ENCODE data around the gene APBA2.

APBA2 gene

DNA sequence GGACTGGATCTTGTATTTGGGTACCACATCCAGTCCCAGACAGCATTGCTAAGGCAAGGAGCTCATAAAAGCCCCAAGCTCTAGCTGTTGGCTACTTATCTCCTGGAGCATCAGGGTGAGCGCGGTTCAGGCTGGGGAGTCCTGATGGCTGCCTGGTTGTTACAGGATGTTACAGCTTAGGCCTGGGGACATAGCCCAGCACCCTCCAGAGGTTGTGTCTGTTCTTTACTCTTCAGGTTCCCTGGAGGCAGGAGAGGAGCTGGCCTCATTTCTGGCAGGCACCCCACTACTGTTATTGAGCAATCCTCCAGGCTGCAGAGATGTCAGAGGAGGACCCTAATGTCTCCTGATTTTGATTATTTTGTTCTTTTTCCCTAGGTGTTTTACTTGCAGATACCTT, 26.6 kb downstream of the APBA2 start:
- H3K4me1 ChIP-seq (ENCODE audit: control insufficient read depth in 5 of 5, insufficient read depth in 5 of 5, low read length in 5 of 5) = peaks cover 0 to 1% (median 0%) of the 10 kb centered on the region in 5 donors
- H3K27ac ChIP-seq (ENCODE audit: low read depth, low read length) = no peak overlapping the region
- no peaks in the 10 kb centered on the region for H3K36me3 ChIP-seq (ENCODE audit: control insufficient read depth in 5 of 5, insufficient read depth in 5 of 5, low read length in 5 of 5)
- H3K27me3 ChIP-seq (ENCODE audit: control insufficient read depth in 5 of 5, insufficient read depth in 4 of 5, low read length in 5 of 5) = peaks cover 4 to 13% (median 10%) of the 10 kb centered on the region in 5 donors
- no peaks in the 10 kb centered on the region for H3K9me3 ChIP-seq (ENCODE audit: control insufficient read depth in 5 of 5, low read length in 5 of 5)
- no peak overlapping the region for H3K9ac ChIP-seq (ENCODE audit: low read length in 5 of 5)
- no peak overlapping the region for H3K4me3 ChIP-seq (ENCODE audit: low read depth in 1 of 5, low read length in 5 of 5)

DNA sequence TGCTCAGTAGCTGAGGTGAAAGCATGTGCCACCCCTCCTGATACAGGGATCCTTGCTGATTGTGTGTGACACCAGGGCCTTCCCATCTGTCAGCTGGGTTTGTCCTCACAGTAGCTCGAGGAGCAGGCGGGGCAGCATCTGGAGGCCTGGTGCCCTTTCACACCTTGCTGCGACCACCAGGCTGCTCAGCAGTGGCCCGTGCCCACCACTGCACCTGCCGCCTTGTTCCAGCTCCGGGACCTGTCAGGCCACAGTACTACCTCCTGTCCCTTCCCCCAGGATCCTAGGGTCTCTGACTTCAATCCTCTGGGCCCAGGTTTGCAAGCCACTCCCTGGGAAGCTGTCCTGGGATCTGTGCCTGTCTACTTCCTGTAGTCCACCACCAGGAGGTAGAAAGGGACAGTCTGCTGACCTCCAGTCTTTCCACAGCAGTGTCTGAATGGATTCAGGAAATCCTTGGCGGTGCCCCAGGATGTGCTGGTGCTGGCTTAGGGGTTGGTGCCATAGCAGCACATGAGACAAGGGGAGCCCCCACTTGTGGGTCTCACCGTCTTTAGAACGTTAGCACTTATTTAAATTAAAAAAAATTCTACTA, 27.5 kb downstream of the APBA2 start:
- Histone ChIP-seq H3K4me1 (ENCODE audit: control insufficient read depth in 5 of 5, insufficient read depth in 5 of 5, low read length in 5 of 5) (no peaks in the 10 kb centered on the region), H3K9ac (ENCODE audit: low read length in 5 of 5) (no peak overlapping the region), H3K36me3 (ENCODE audit: control insufficient read depth in 5 of 5, insufficient read depth in 5 of 5, low read length in 5 of 5) (no peaks in the 10 kb centered on the region), H3K9me3 (ENCODE audit: control insufficient read depth in 5 of 5, low read length in 5 of 5) (no peaks in the 10 kb centered on the region), H3K27me3 (ENCODE audit: control insufficient read depth in 5 of 5, insufficient read depth in 4 of 5, low read length in 5 of 5) (peaks cover 11 to 18% (median 14%) of the 10 kb centered on the region in 5 donors), H3K4me3 (ENCODE audit: low read depth in 1 of 5, low read length in 5 of 5) (no peak overlapping the region), H3K27ac (ENCODE audit: low read depth, low read length) (no peak overlapping the region)

DNA sequence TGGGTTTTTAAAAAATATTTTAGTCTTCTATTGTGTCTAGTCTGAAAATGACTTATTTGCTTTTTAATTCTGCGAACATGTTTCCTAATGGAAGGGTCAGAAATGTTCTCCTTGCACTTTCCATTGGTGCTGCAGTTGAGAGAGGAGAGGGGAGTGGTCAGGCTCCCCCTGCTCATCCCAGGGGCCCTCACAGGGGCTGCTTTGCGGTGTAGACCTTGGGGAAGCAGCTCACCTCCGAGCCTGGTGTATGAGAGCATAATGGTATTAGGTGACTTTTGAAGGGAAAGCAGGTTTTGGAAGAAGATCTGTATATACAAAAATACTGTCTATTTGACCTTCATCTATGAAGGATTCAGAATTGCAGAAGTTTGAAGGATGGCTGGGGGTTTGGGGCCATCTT, 28.3 kb downstream of the APBA2 start:
- Histone ChIP-seq H3K27me3 (ENCODE audit: control insufficient read depth in 5 of 5, insufficient read depth in 4 of 5, low read length in 5 of 5) (peaks cover 12 to 19% (median 15%) of the 10 kb centered on the region in 5 donors), H3K9me3 (ENCODE audit: control insufficient read depth in 5 of 5, low read length in 5 of 5) (no peaks in the 10 kb centered on the region), H3K9ac (ENCODE audit: low read length in 5 of 5) (no peak overlapping the region), H3K36me3 (ENCODE audit: control insufficient read depth in 5 of 5, insufficient read depth in 5 of 5, low read length in 5 of 5) (no peaks in the 10 kb centered on the region), H3K4me3 (ENCODE audit: low read depth in 1 of 5, low read length in 5 of 5) (no peak overlapping the region), H3K27ac (ENCODE audit: low read depth, low read length) (no peak overlapping the region), H3K4me1 (ENCODE audit: control insufficient read depth in 5 of 5, insufficient read depth in 5 of 5, low read length in 5 of 5) (no peaks in the 10 kb centered on the region)

DNA sequence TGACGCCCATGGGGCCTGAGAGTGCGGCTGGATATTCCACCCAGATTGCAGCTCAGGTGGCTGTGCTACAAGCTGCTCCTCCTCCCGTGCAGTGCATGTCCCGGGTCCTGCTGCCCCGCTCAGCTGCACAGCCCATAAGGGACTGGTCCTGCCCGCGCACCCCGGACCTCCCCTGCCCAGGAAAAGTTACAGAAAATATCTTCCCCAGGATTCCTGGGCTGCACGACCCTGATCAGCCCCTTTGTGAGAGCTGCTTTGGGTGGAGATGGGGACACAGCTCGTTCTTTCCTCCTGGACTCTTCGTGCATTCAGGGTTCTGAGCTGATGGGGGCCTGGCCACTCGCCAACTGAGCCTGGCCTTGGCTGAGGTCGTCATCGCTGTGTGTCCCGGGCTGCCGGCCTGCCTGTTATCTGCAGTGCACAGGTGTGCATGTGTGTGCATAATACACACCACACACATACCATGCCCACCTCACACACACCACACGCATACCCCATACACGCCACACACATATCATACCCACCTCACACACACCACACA, 28.8 kb downstream of the APBA2 start:
- Histone ChIP-seq H3K4me3 (ENCODE audit: low read depth in 1 of 5, low read length in 5 of 5) (no peak overlapping the region), H3K9ac (ENCODE audit: low read length in 5 of 5) (no peak overlapping the region), H3K36me3 (ENCODE audit: control insufficient read depth in 5 of 5, insufficient read depth in 5 of 5, low read length in 5 of 5) (no peaks in the 10 kb centered on the region), H3K27ac (ENCODE audit: low read depth, low read length) (no peak overlapping the region), H3K4me1 (ENCODE audit: control insufficient read depth in 5 of 5, insufficient read depth in 5 of 5, low read length in 5 of 5) (no peaks in the 10 kb centered on the region), H3K27me3 (ENCODE audit: control insufficient read depth in 5 of 5, insufficient read depth in 4 of 5, low read length in 5 of 5) (peaks cover 12 to 21% (median 16%) of the 10 kb centered on the region in 5 donors), H3K9me3 (ENCODE audit: control insufficient read depth in 5 of 5, low read length in 5 of 5) (no peaks in the 10 kb centered on the region)

DNA sequence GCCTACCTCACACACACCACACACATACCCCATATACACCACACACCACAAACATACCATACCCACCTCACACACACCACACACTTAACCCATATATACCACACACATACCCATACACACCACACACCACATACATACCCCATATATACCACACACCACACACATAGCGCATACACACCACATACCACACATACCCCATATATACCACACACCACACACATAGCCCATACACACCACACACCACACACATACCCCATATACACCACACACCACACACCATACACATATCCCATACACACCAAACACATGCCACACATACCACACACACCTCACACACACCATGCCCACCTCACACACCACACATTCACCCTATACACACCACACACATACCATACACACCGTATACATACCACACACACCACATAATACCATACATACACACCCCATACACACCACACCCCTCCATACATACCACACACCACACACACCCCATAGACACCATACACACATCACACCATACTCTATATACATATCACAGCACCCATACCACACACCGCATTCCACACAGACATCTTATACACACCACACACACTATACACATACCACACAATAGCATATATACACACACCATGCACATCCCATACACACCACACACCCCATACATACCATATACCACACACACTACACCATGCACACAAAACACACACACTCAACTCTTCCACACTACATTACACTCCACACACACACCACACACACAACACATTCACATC, 29.5 kb downstream of the APBA2 start:
- peaks cover 12 to 23% (median 19%) of the 10 kb centered on the region in 5 donors for H3K27me3 ChIP-seq (ENCODE audit: control insufficient read depth in 5 of 5, insufficient read depth in 4 of 5, low read length in 5 of 5)
- no peak overlapping the region for H3K27ac ChIP-seq (ENCODE audit: low read depth, low read length)
- no peaks in the 10 kb centered on the region for H3K36me3 ChIP-seq (ENCODE audit: control insufficient read depth in 5 of 5, insufficient read depth in 5 of 5, low read length in 5 of 5)
- H3K4me1 ChIP-seq (ENCODE audit: control insufficient read depth in 5 of 5, insufficient read depth in 5 of 5, low read length in 5 of 5) = no peaks in the 10 kb centered on the region
- no peak overlapping the region for H3K4me3 ChIP-seq (ENCODE audit: low read depth in 1 of 5, low read length in 5 of 5)
- H3K9ac ChIP-seq (ENCODE audit: low read length in 5 of 5) = no peak overlapping the region
- H3K9me3 ChIP-seq (ENCODE audit: control insufficient read depth in 5 of 5, low read length in 5 of 5) = no peaks in the 10 kb centered on the region

DNA sequence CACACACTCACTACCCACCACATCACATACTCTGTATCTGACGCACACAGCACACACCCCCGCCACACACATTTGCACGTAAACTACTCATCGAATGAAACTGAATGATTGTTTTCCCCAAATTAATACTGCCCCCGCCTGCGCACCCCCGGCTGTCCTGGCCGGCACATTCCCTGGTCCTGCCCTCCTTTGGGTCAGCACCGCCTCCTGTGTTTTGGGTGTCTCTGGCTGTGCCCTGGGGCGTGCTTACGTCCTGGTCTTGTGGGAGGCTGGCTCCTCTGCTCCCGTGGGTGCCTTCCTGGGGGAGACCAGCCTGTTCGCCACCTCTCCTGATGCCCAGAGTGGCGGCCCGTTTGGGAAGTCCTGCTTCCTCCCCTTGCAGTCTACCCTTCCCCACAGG, 30.2 kb downstream of the APBA2 start:
- Histone ChIP-seq H3K27me3 (ENCODE audit: control insufficient read depth in 5 of 5, insufficient read depth in 4 of 5, low read length in 5 of 5) (peaks cover 12 to 22% (median 20%) of the 10 kb centered on the region in 5 donors), H3K9ac (ENCODE audit: low read length in 5 of 5) (no peak overlapping the region), H3K27ac (ENCODE audit: low read depth, low read length) (no peak overlapping the region), H3K4me3 (ENCODE audit: low read depth in 1 of 5, low read length in 5 of 5) (no peak overlapping the region), H3K4me1 (ENCODE audit: control insufficient read depth in 5 of 5, insufficient read depth in 5 of 5, low read length in 5 of 5) (no peaks in the 10 kb centered on the region), H3K36me3 (ENCODE audit: control insufficient read depth in 5 of 5, insufficient read depth in 5 of 5, low read length in 5 of 5) (no peaks in the 10 kb centered on the region), H3K9me3 (ENCODE audit: control insufficient read depth in 5 of 5, low read length in 5 of 5) (no peaks in the 10 kb centered on the region)

DNA sequence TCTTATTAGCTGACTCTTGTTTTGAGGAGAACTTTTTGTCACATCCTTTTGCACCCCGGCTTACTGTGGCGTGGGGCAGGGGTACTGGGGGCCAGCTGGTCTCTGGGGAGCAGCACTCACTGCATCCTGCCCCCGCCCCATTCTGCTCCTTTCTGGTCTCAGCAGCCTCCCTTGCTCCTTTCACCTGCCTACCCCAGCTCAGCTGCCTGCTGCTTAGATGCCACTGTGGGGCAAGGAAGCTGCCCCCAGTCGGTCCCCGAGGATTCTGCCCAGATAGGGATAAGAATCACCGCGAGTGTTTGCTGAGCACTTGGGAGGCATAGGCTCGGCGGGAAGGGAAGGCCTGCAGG, 32.0 kb downstream of the APBA2 start:
- Histone ChIP-seq H3K9me3 (ENCODE audit: control insufficient read depth in 5 of 5, low read length in 5 of 5) (no peaks in the 10 kb centered on the region), H3K36me3 (ENCODE audit: control insufficient read depth in 5 of 5, insufficient read depth in 5 of 5, low read length in 5 of 5) (no peaks in the 10 kb centered on the region), H3K9ac (ENCODE audit: low read length in 5 of 5) (no peak overlapping the region), H3K4me1 (ENCODE audit: control insufficient read depth in 5 of 5, insufficient read depth in 5 of 5, low read length in 5 of 5) (no peaks in the 10 kb centered on the region), H3K27ac (ENCODE audit: low read depth, low read length) (no peak overlapping the region), H3K4me3 (ENCODE audit: low read depth in 1 of 5, low read length in 5 of 5) (no peak overlapping the region), H3K27me3 (ENCODE audit: control insufficient read depth in 5 of 5, insufficient read depth in 4 of 5, low read length in 5 of 5) (peaks cover 12 to 24% (median 22%) of the 10 kb centered on the region in 5 donors)

DNA sequence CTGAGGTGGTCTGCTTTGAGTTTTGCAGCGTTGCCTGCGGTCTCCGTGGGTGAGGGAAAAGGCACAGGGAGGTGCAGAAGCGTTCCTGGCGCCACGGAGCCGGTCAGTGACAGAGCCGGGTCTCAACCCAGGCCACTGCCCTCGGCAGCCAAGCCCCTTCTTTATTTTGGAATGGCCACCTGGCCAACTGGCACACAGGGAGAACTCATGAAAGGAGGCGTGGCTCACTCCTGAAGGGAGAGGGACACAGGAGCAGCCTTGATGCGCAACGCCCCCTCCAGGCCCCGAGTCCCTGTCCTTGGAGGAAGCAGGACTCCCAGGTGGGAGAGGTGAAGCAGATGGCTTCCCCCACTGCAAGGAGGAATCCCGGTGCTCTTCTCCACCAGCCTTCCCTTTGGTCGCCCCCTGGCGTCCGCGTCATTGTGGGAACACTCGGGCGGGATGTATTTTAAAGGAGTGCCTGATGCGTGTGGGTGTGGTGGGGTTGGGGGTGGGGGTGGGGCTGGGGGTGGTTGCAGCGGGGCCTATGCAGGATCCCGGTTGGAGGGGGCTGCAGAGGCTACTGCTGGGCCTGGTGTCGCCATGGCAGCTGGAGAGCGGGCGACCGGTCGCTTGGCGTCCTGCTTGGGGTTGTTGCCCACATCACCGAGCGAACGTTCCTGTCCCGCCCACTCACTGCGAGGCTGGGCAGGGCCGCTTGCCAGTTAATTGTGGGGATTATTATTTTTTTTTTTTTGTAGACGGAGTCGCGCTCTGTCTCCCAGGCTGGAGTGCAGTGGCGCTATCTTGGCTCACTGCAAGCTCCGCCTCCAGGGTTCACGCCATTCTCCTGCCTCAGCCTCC, 32.6 kb downstream of the APBA2 start:
- no peaks in the 10 kb centered on the region for H3K36me3 ChIP-seq (ENCODE audit: control insufficient read depth in 5 of 5, insufficient read depth in 5 of 5, low read length in 5 of 5)
- H3K4me1 ChIP-seq (ENCODE audit: control insufficient read depth in 5 of 5, insufficient read depth in 5 of 5, low read length in 5 of 5) = no peaks in the 10 kb centered on the region
- H3K9me3 ChIP-seq (ENCODE audit: control insufficient read depth in 5 of 5, low read length in 5 of 5) = no peaks in the 10 kb centered on the region
- H3K4me3 ChIP-seq (ENCODE audit: low read depth in 1 of 5, low read length in 5 of 5) = no peak overlapping the region
- peaks cover 12 to 26% (median 22%) of the 10 kb centered on the region in 5 donors for H3K27me3 ChIP-seq (ENCODE audit: control insufficient read depth in 5 of 5, insufficient read depth in 4 of 5, low read length in 5 of 5)
- no peak overlapping the region for H3K9ac ChIP-seq (ENCODE audit: low read length in 5 of 5)
- H3K27ac ChIP-seq (ENCODE audit: low read depth, low read length) = no peak overlapping the region

GRCh38 chr15:28919201-28919635, 33.4 kb downstream of the APBA2 start:
- H3K36me3 ChIP-seq (ENCODE audit: control insufficient read depth in 5 of 5, insufficient read depth in 5 of 5, low read length in 5 of 5) = no peaks in the 10 kb centered on the region
- no peak overlapping the region for H3K27ac ChIP-seq (ENCODE audit: low read depth, low read length)
- H3K9ac ChIP-seq (ENCODE audit: low read length in 5 of 5) = no peak overlapping the region
- no peak overlapping the region for H3K4me3 ChIP-seq (ENCODE audit: low read depth in 1 of 5, low read length in 5 of 5)
- H3K27me3 ChIP-seq (ENCODE audit: control insufficient read depth in 5 of 5, insufficient read depth in 4 of 5, low read length in 5 of 5) = peaks cover 12 to 26% (median 22%) of the 10 kb centered on the region in 5 donors
- no peaks in the 10 kb centered on the region for H3K9me3 ChIP-seq (ENCODE audit: control insufficient read depth in 5 of 5, low read length in 5 of 5)
- no peaks in the 10 kb centered on the region for H3K4me1 ChIP-seq (ENCODE audit: control insufficient read depth in 5 of 5, insufficient read depth in 5 of 5, low read length in 5 of 5)

All from subcutaneous abdominal adipose tissue (tissue), 5 donors.